ENCODE measurements around the gene STYX. TPM values are rescaled to one million over a fixed set of nuclear protein-coding genes. Genes with fewer than 3 reads are reported as not detected.

The STYX gene
- total RNA-seq, 1 experiment from 2014 or later, result 24.4 TPM

DNA sequence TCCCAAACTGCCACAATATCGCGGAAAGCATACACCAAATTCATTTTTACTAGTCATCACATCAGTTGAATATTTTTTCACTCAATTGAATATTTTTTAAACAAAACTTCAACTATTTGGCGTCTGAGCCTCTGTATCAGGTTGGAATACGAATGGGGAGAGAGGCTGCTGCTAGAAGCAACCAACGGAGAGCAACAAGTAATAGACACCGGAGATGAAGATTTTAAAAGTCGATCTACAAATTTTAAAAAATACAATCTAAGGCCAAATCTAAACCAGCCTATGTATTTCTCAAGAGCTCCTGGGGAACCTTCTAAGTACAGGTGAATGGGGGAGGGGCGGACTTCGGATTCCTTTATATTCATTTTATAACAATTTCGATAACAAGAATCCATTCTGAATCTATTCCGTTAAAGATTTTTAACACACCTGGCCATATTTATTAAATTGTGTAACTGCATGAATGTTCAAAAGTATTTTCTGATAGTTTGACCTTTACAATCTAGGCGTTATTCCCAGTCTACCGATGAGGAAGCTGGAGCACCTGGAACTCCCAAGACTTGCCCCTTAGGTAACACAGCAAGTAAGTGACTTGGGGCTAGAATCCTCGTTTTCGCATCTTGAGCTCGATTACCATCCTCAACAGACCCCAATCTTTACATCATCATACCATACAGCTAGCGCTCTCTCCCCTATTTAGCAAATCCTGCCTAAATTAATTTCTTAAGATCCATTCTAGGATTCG, 60.2 kb downstream of the STYX start:
- Mint-ChIP-seq H3K9me3 (ENCODE audit: unreplicated experiment) (no peaks in the 10 kb centered on the region), H3K27ac (ENCODE audit: unreplicated experiment) (peak overlapping the region; percentile 87), H3K27me3 (ENCODE audit: insufficient read depth, unreplicated experiment) (no peaks in the 10 kb centered on the region), H3K4me3 (ENCODE audit: unreplicated experiment) (peak overlapping the region; percentile 98), H3K36me3 (ENCODE audit: insufficient read depth, unreplicated experiment) (peaks cover 25% of the 10 kb centered on the region), H3K4me1 (ENCODE audit: low read depth, unreplicated experiment) (peaks cover 6% of the 10 kb centered on the region)
- Histone ChIP-seq H3K4me3 (ENCODE audit: low read depth, low read length) (peak overlapping the region; percentile 73), H3K9me3 (no peaks in the 10 kb centered on the region), H3K4me1 (peaks cover 20% of the 10 kb centered on the region), H3K27me3 (replicated peaks; ENCODE audit: control insufficient read depth, insufficient read depth, low read length) (no peaks in the 10 kb centered on the region), H3K36me3 (ENCODE audit: control insufficient read depth, insufficient read depth, low read length) (no peaks in the 10 kb centered on the region)
- peak in 1 of 2 experiments; percentile 12 for DNase-seq
- POLR2A ChIA-PET, result interaction anchor here (0.8 kb wide), 1 partner anchor 58 kb away, joined by 3 read pairs; no protein-coding TSS in a partner anchor
- no peak for TF ChIP-seq CTCF (IDR thresholded peaks at IDR 0.05; ENCODE audit: insufficient read depth in 1 of 2, low read depth in 1 of 2, low read length in 1 of 2, severe bottlenecking in 1 of 2, unreplicated experiment in 1 of 2)
- intact Hi-C loops (cut with micrococcal nuclease; ENCODE audit: unreplicated experiment), result loop anchor here (2.0 kb wide), 1 partner anchor 59 kb away; the partner anchor contains the start of gene STYX
- BruUV-seq (replicated peaks), result no TSS peak
- CTCF ChIA-PET, result interaction anchor here (1.2 kb wide), 1 partner anchor 171 kb away, joined by 4 read pairs; no protein-coding TSS in a partner anchor

DNA sequence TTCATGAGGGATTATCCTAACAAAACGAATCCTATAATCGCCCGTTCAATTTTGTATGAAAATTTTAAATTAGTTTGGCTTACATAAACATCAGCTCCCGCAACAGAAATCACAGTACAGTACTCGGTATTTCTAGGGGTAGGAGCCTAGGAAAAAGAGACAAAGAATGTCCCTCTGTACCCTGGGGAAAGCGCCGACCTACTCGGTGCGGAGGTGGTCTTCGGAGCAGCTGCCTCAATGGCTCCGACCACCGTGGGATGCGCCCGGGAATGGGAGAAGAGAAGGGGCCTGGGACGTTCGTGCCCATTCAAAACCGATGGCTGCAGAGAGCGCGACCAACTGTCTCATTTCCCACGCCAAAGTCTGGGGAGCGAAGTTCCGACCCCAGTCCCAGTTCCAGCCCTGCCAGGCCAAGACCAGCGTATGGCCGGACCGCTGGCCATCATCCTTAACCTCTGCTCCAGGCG, 60.8 kb downstream of the STYX start:
- Histone ChIP-seq H3K4me3 (ENCODE audit: low read depth, low read length) (peak overlapping the region; percentile 73), H3K4me1 (peaks cover 20% of the 10 kb centered on the region), H3K27me3 (replicated peaks; ENCODE audit: control insufficient read depth, insufficient read depth, low read length) (no peaks in the 10 kb centered on the region), H3K36me3 (ENCODE audit: control insufficient read depth, insufficient read depth, low read length) (no peaks in the 10 kb centered on the region), H3K9me3 (no peaks in the 10 kb centered on the region)
- ChIA-PET POLR2A (interaction anchor here (0.8 kb wide), 1 partner anchor 59 kb away, joined by 3 read pairs; no protein-coding TSS in a partner anchor), CTCF (interaction anchor here (1.2 kb wide), 1 partner anchor 170 kb away, joined by 4 read pairs; no protein-coding TSS in a partner anchor)
- no peak for TF ChIP-seq CTCF (IDR thresholded peaks at IDR 0.05; ENCODE audit: insufficient read depth in 1 of 2, low read depth in 1 of 2, low read length in 1 of 2, severe bottlenecking in 1 of 2, unreplicated experiment in 1 of 2)
- Mint-ChIP-seq H3K27me3 (ENCODE audit: insufficient read depth, unreplicated experiment) (no peaks in the 10 kb centered on the region), H3K36me3 (ENCODE audit: insufficient read depth, unreplicated experiment) (peaks cover 25% of the 10 kb centered on the region), H3K4me3 (ENCODE audit: unreplicated experiment) (peak overlapping the region; percentile 98), H3K4me1 (ENCODE audit: low read depth, unreplicated experiment) (peaks cover 6% of the 10 kb centered on the region), H3K9me3 (ENCODE audit: unreplicated experiment) (no peaks in the 10 kb centered on the region), H3K27ac (ENCODE audit: unreplicated experiment) (peak overlapping the region; percentile 87)
- BruUV-seq (replicated peaks), result no TSS peak
- intact Hi-C loops (cut with micrococcal nuclease; ENCODE audit: unreplicated experiment), result loop anchor here (2.0 kb wide), 1 partner anchor 60 kb away; the partner anchor contains the start of gene STYX
- no peak for DNase-seq

DNA sequence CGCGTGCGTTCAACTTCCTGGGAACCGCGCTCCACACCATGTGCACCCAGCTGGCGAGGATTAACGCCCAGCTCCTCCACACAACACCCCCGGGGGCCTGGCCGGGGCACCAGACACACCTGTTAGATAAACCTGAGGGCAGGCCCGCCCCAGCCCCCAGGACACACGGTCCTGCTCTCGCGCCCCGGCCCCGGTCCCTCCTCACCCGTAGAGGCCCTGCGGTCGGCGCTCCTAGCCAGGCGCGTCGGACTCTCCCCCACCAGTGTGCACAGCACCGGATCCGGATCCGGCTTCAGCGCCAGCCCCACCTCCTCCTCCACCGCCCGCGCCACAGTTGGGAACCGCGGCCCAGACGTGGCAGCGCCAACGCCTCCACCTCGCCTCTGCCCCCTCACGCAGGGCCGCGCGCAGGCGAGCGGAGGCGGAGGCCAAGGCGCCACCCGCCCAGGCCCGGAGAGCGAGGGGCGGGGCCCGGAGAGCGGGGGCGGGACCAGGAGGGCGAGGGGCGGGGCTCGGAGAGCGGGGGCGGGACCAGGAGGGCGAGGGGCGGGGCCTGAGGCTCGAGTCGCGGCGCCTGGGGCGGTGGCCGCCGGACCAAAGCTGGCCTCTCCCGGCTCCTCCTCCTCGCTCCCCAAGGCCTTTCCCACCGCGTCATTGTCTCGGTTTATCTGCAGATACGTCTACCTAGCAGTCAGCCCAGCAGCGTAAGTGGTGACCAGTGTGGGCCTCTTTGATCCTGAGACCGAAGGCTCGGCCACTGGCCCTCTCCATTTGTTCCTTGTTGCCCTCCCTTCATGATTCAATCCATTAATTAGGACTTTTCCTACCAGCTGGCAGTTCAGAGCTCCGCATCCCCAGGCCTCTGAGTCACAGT, 61.5 kb downstream of the STYX start, which contains the start of gene GNPNAT1:
Gene GNPNAT1 (minus strand): TSS at position 385 of the 874 bp plus-strand sequence. CDS start 6,957 bp downstream, outside the sequence.
- no peak for TF ChIP-seq CTCF (IDR thresholded peaks at IDR 0.05; ENCODE audit: insufficient read depth in 1 of 2, low read depth in 1 of 2, low read length in 1 of 2, severe bottlenecking in 1 of 2, unreplicated experiment in 1 of 2)
- Mint-ChIP-seq H3K9me3 (ENCODE audit: unreplicated experiment) (no peaks in the 10 kb centered on the region), H3K36me3 (ENCODE audit: insufficient read depth, unreplicated experiment) (peaks cover 25% of the 10 kb centered on the region), H3K27ac (ENCODE audit: unreplicated experiment) (peak within 1 kb of the TSS; percentile 87), H3K27me3 (ENCODE audit: insufficient read depth, unreplicated experiment) (no peaks in the 10 kb centered on the region), H3K4me3 (ENCODE audit: unreplicated experiment) (peak within 1 kb of the TSS; percentile 98), H3K4me1 (ENCODE audit: low read depth, unreplicated experiment) (peaks cover 6% of the 10 kb centered on the region)
- no TSS peak for BruUV-seq (replicated peaks)
- H3K36me3 ChIP-seq (ENCODE audit: control insufficient read depth, insufficient read depth, low read length), result no peaks in the 10 kb centered on the region
- H3K4me1 ChIP-seq, result peaks cover 20% of the 10 kb centered on the region
- intact Hi-C loops (cut with micrococcal nuclease; ENCODE audit: unreplicated experiment), result loop anchor here (2.0 kb wide), 1 partner anchor 61 kb away; the partner anchor contains the start of gene STYX
- H3K9me3 ChIP-seq, result no peaks in the 10 kb centered on the region
- no peaks in the 10 kb centered on the region for H3K27me3 ChIP-seq (replicated peaks; ENCODE audit: control insufficient read depth, insufficient read depth, low read length)
- ChIA-PET CTCF (interaction anchor here (1.2 kb wide), 1 partner anchor 170 kb away, joined by 4 read pairs; no protein-coding TSS in a partner anchor), POLR2A (interaction anchor here (0.5 to 0.8 kb wide), 3 partner anchors 59 to 175 kb away, joined by 3 to 6 read pairs (median 3); no protein-coding TSS in a partner anchor)
- DNase-seq, result peak; percentile 87
- peak within 1 kb of the TSS; percentile 73 for H3K4me3 ChIP-seq (ENCODE audit: low read depth, low read length)
